Vagina (tissue), 2 donors: Measurements from ENCODE around the gene DPH7. TPM values are rescaled to one million over a fixed set of nuclear protein-coding genes. Genes with fewer than 3 reads are reported as not detected.

Experiments used
- DNase-seq, 2 donors: peaks; one replicate each; pipeline ENCODE4 v3.0.0-alpha.2; 2017; ENCODE audit errors: extremely low spot score in 2 of 2
- H3K27ac ChIP-seq: fragments of 200-600 bp; sonication (generic); one replicate; pipeline ENCODE4 v1.5.1; 2019
- H3K27me3 ChIP-seq: fragments of 200-600 bp; sonication (generic); one replicate; pipeline ENCODE4 v1.5.1; 2019
- H3K36me3 ChIP-seq, 2 donors: fragments of 200-600 bp; sonication (generic); one replicate each; pipeline ENCODE4 v1.5.1; 2017 to 2019
- H3K4me1 ChIP-seq: fragments of 200-600 bp; sonication (generic); one replicate; pipeline ENCODE4 v1.5.1; 2019
- H3K4me3 ChIP-seq, 2 donors: fragments of 200-600 bp; sonication (generic); 1 replicate in 1 of 2; 2 replicates in 1 of 2; pipeline ENCODE4 v1.5.1; 2016 to 2019
- H3K9me3 ChIP-seq: fragments of 200-600 bp; sonication (generic); one replicate; pipeline ENCODE4 v1.5.1; 2019
- CTCF ChIP-seq, 3 experiments: fragments of 450-650 bp in 2 of 3; fragments of 200-600 bp in 1 of 3; sonication (generic) in 1 of 3; IDR thresholded peaks; one replicate each; pipeline ENCODE4 v1.5.1; 2017 to 2019; ENCODE audit warnings: antibody characterized with exemption in 3 of 3, mild to moderate bottlenecking in 2 of 3, moderate library complexity in 2 of 3
- POLR2A ChIP-seq, 2 donors: fragments of 450-650 bp; IDR thresholded peaks; one replicate each; pipeline ENCODE4 v1.6.1; 2017; ENCODE audit warnings: antibody characterized with exemption in 2 of 2, mild to moderate bottlenecking in 2 of 2, moderate library complexity in 2 of 2
- POLR2AphosphoS5 ChIP-seq, 2 donors: sonication (generic); formaldehyde crosslinking; IDR thresholded peaks; one replicate each; pipeline ENCODE4 v1.9.0; 2017; ENCODE audit warnings: antibody characterized with exemption in 2 of 2, mild to moderate bottlenecking in 2 of 2, low read depth in 1 of 2; ENCODE audit not compliant: insufficient read depth in 1 of 2
- intact Hi-C: fragments of 100-400 bp; cut with DNase I; formaldehyde crosslinking; loops from one replicate; pipeline ENCODE4 v1.15.1; 2023
- total RNA-seq: library from RNA; depleted of rRNA; stranded (reverse); fragments of >200 nt; gene quantifications from one replicate; pipeline ENCODE4 v1.2.3, GENCODE V29; 2016

Gene DPH7
- total RNA-seq, 1 donor from 2014 or later: 32.9 TPM

- H3K4me3 ChIP-seq: no peak overlapping the region
- intact Hi-C loops: no loop called here
- no peak overlapping the region for H3K27ac ChIP-seq
- H3K27me3 ChIP-seq: no peaks in the 10 kb centered on the region
- peaks cover 60% of the 10 kb centered on the region for H3K4me1 ChIP-seq
- H3K9me3 ChIP-seq: no peaks in the 10 kb centered on the region
- DNase-seq: no peak
- TF ChIP-seq POLR2AphosphoS5 (IDR thresholded peaks at IDR 0.05; ENCODE audit: insufficient read depth in 1 of 2, low read depth in 1 of 2) (no peak), POLR2A (IDR thresholded peaks at IDR 0.05) (no peak), CTCF (IDR thresholded peaks at IDR 0.05) (no peak)
- H3K36me3 ChIP-seq: peaks cover 0 to 24% of the 10 kb centered on the region in 2 donors
Observed at GRCh38 chr9:137614631-137615386, 36.1 kb upstream of the DPH7 start.

GRCh38 chr9:137613738-137614523, 35.2 kb upstream of the DPH7 start:
- H3K27me3 ChIP-seq: no peaks in the 10 kb centered on the region
- no peak for TF ChIP-seq POLR2A (IDR thresholded peaks at IDR 0.05)
- TF ChIP-seq POLR2AphosphoS5 (IDR thresholded peaks at IDR 0.05; ENCODE audit: insufficient read depth in 1 of 2, low read depth in 1 of 2): no peak
- no peak for TF ChIP-seq CTCF (IDR thresholded peaks at IDR 0.05)
- H3K4me3 ChIP-seq: peak overlapping the region in 1 of 2 donors; percentile 25
- H3K4me1 ChIP-seq: peaks cover 56% of the 10 kb centered on the region
- peak overlapping the region; percentile 69 for H3K27ac ChIP-seq
- intact Hi-C loops: no loop called here
- DNase-seq: no peak
- H3K9me3 ChIP-seq: no peaks in the 10 kb centered on the region
- peaks cover 0 to 24% of the 10 kb centered on the region in 2 donors for H3K36me3 ChIP-seq

GRCh38 chr9:137613259-137613658, 34.5 kb upstream of the DPH7 start:
- no peak for DNase-seq
- Histone ChIP-seq H3K27me3 (no peaks in the 10 kb centered on the region), H3K9me3 (no peaks in the 10 kb centered on the region), H3K36me3 (peaks cover 0 to 24% of the 10 kb centered on the region in 2 donors), H3K4me3 (peak overlapping the region in 1 of 2 donors; percentile 25), H3K4me1 (peaks cover 59% of the 10 kb centered on the region), H3K27ac (peak overlapping the region; percentile 69)
- TF ChIP-seq POLR2AphosphoS5 (IDR thresholded peaks at IDR 0.05; ENCODE audit: insufficient read depth in 1 of 2, low read depth in 1 of 2) (no peak), POLR2A (IDR thresholded peaks at IDR 0.05) (no peak), CTCF (IDR thresholded peaks at IDR 0.05) (no peak)
- intact Hi-C loops: no loop called here

GRCh38 chr9:137612741-137613142, 34.0 kb upstream of the DPH7 start:
- Histone ChIP-seq H3K9me3 (no peaks in the 10 kb centered on the region), H3K27ac (peak overlapping the region; percentile 69), H3K27me3 (no peaks in the 10 kb centered on the region), H3K4me3 (peak overlapping the region in 1 of 2 donors; percentile 25), H3K4me1 (peaks cover 59% of the 10 kb centered on the region), H3K36me3 (peaks cover 0 to 24% of the 10 kb centered on the region in 2 donors)
- intact Hi-C loops: no loop called here
- TF ChIP-seq POLR2AphosphoS5 (IDR thresholded peaks at IDR 0.05; ENCODE audit: insufficient read depth in 1 of 2, low read depth in 1 of 2) (no peak), CTCF (IDR thresholded peaks at IDR 0.05) (no peak), POLR2A (IDR thresholded peaks at IDR 0.05) (no peak)
- no peak for DNase-seq
